SK-N-SH treated with all-trans-retinoic acid at 6 μM for 48 hours (cell line): Measurements from ENCODE around the gene ZC3H10.

Experiments used
- ATAC-seq: fragments of 200-7000 bp; cut with Tn5 transposase; 3 replicates; pipeline ENCODE4 v1.9.1; 2020; ENCODE audit warnings: mild to moderate bottlenecking, moderate library complexity
- ARNTL ChIP-seq: fragments of 450-650 bp; formaldehyde crosslinking; IDR thresholded peaks from 2 replicates; pipeline ENCODE4 v1.5.0; 2020; ENCODE audit warnings: low read depth, mild to moderate bottlenecking, moderate library complexity, borderline replicate concordance
- BACH2 ChIP-seq: fragments of 250-450 bp; sonication (Bioruptor Pico); IDR thresholded peaks from 2 replicates; pipeline ENCODE4 v1.9.0; 2021; ENCODE audit warnings: mild to moderate bottlenecking, borderline replicate concordance
- ESRRG ChIP-seq: fragments of 250-450 bp; sonication (Bioruptor Pico); IDR thresholded peaks from 2 replicates; pipeline ENCODE4 v1.6.1; 2021; ENCODE audit warnings: mild to moderate bottlenecking
- GLIS3 ChIP-seq: fragments of 250-450 bp; sonication (Bioruptor Pico); IDR thresholded peaks from 2 replicates; pipeline ENCODE4 v1.5.0; 2020; ENCODE audit warnings: mild to moderate bottlenecking, moderate library complexity
- ISL1 ChIP-seq: fragments of 250-450 bp; sonication (Bioruptor Pico); IDR thresholded peaks from 2 replicates; pipeline ENCODE4 v2.1.2; 2022; ENCODE audit warnings: mild to moderate bottlenecking, moderate library complexity
- OSR1 ChIP-seq: fragments of 250-450 bp; sonication (Bioruptor Pico); IDR thresholded peaks from 2 replicates; pipeline ENCODE4 v1.8.0; 2022; ENCODE audit warnings: moderate library complexity, mild to moderate bottlenecking, inconsistent platforms
- RARB ChIP-seq: fragments of 250-450 bp; sonication (Bioruptor Pico); IDR thresholded peaks from 2 replicates; pipeline ENCODE4 v1.8.0; 2021; ENCODE audit warnings: mild to moderate bottlenecking, moderate library complexity
- SNAI2 ChIP-seq: fragments of 250-450 bp; sonication (Bioruptor Pico); IDR thresholded peaks from 2 replicates; pipeline ENCODE4 v1.5.0; 2020; ENCODE audit warnings: mild to moderate bottlenecking, moderate library complexity
- TOX ChIP-seq: fragments of 250-450 bp; sonication (Bioruptor Pico); IDR thresholded peaks from 2 replicates; pipeline ENCODE4 v1.8.0; 2021; ENCODE audit warnings: mild to moderate bottlenecking, moderate library complexity, borderline replicate concordance
- ZFP3 ChIP-seq: fragments of 250-450 bp; sonication (Bioruptor Pico); IDR thresholded peaks from 2 replicates; pipeline ENCODE4 v1.5.0; 2020; ENCODE audit warnings: mild to moderate bottlenecking, moderate library complexity
- ZFP30 ChIP-seq: fragments of 450-650 bp; formaldehyde crosslinking; IDR thresholded peaks from 2 replicates; pipeline ENCODE4 v1.5.0; 2022; ENCODE audit warnings: mild to moderate bottlenecking, moderate library complexity
- ZNF565 ChIP-seq: fragments of 450-650 bp; formaldehyde crosslinking; conservative IDR thresholded peaks from 2 replicates; pipeline ENCODE4 v1.5.0; 2020; ENCODE audit warnings: low read depth, mild to moderate bottlenecking, moderate library complexity
- ZNF70 ChIP-seq: fragments of 450-650 bp; formaldehyde crosslinking; IDR thresholded peaks from 2 replicates; pipeline ENCODE4 v1.5.0; 2020; ENCODE audit warnings: mild to moderate bottlenecking, moderate library complexity
- ZNF8 ChIP-seq: fragments of 450-650 bp; formaldehyde crosslinking; IDR thresholded peaks from 2 replicates; pipeline ENCODE4 v1.5.0; 2020; ENCODE audit warnings: mild to moderate bottlenecking, moderate library complexity
- TF ChIP-seq, protein P1 (sequence below): fragments of 250-450 bp; sonication (Bioruptor Pico); IDR thresholded peaks from 2 replicates; pipeline ENCODE4 v1.5.1; 2021; ENCODE audit warnings: mild to moderate bottlenecking, moderate library complexity
- TF ChIP-seq, protein P2 (sequence below): fragments of 250-450 bp; sonication (Bioruptor Pico); IDR thresholded peaks from 2 replicates; pipeline ENCODE4 v1.8.0; 2021; ENCODE audit warnings: low read depth, mild to moderate bottlenecking, moderate library complexity, borderline replicate concordance
- TF ChIP-seq, protein P3 (sequence below): fragments of 250-450 bp; sonication (Bioruptor Pico); IDR thresholded peaks from 2 replicates; pipeline ENCODE4 v1.5.1; 2020; ENCODE audit warnings: low read depth, mild to moderate bottlenecking, moderate library complexity
- TF ChIP-seq, protein P4 (sequence below): fragments of 250-450 bp; sonication (Bioruptor Pico); IDR thresholded peaks from 2 replicates; pipeline ENCODE4 v1.8.0; 2020; ENCODE audit warnings: mild to moderate bottlenecking, moderate library complexity, borderline replicate concordance

Gene ZC3H10

DNA sequence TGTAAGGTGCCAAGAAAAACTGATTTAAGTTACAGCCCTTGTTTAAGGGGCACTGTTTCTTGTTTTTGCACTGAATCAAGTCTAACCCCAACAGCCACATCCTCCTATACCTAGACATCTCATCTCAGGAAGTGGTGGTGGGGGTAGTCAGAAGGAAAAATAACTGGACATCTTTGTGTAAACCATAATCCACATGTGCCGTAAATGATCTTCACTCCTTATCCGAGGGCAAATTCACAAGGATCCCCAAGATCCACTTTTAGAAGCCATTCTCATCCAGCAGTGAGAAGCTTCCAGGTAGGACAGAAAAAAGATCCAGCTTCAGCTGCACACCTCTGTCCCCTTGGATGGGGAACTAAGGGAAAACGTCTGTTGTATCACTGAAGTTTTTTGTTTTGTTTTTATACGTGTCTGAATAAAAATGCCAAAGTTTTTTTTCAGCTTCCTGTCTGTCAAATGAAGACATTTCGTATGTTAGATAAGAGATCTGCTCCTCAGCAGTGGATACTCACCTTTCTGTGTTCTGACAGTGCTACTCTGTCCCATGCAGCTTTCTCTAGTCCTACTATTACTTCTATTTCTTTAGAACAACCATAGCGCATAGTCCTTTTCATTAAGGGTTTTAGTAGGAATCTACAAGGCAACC, 14.9 kb upstream of the ZC3H10 start:
- TF ChIP-seq SNAI2 (CRISPR knock-in tag) (no peak), TOX (CRISPR knock-in tag) (no peak), ZFP3 (CRISPR knock-in tag) (no peak), ZNF70 (CRISPR knock-in tag) (no peak), ARNTL (CRISPR knock-in tag) (no peak), ZNF8 (CRISPR knock-in tag) (no peak), ESRRG (no peak), OSR1 (CRISPR knock-in tag) (no peak), GLIS3 (CRISPR knock-in tag) (no peak), ZNF565 (no peak), ZFP30 (CRISPR knock-in tag) (no peak)
- TF ChIP-seq, protein P1, sequence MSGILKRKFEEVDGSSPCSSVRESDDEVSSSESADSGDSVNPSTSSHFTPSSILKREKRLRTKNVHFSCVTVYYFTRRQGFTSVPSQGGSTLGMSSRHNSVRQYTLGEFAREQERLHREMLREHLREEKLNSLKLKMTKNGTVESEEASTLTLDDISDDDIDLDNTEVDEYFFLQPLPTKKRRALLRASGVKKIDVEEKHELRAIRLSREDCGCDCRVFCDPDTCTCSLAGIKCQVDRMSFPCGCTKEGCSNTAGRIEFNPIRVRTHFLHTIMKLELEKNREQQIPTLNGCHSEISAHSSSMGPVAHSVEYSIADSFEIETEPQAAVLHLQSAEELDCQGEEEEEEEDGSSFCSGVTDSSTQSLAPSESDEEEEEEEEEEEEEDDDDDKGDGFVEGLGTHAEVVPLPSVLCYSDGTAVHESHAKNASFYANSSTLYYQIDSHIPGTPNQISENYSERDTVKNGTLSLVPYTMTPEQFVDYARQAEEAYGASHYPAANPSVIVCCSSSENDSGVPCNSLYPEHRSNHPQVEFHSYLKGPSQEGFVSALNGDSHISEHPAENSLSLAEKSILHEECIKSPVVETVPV (CRISPR knock-in tag), result no peak
- TF ChIP-seq, protein P2, sequence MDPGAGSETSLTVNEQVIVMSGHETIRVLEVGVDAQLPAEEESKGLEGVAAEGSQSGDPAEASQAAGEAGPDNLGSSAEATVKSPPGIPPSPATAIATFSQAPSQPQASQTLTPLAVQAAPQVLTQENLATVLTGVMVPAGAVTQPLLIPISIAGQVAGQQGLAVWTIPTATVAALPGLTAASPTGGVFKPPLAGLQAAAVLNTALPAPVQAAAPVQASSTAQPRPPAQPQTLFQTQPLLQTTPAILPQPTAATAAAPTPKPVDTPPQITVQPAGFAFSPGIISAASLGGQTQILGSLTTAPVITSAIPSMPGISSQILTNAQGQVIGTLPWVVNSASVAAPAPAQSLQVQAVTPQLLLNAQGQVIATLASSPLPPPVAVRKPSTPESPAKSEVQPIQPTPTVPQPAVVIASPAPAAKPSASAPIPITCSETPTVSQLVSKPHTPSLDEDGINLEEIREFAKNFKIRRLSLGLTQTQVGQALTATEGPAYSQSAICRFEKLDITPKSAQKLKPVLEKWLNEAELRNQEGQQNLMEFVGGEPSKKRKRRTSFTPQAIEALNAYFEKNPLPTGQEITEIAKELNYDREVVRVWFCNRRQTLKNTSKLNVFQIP (CRISPR knock-in tag), result no peak
- TF ChIP-seq, protein P3, sequence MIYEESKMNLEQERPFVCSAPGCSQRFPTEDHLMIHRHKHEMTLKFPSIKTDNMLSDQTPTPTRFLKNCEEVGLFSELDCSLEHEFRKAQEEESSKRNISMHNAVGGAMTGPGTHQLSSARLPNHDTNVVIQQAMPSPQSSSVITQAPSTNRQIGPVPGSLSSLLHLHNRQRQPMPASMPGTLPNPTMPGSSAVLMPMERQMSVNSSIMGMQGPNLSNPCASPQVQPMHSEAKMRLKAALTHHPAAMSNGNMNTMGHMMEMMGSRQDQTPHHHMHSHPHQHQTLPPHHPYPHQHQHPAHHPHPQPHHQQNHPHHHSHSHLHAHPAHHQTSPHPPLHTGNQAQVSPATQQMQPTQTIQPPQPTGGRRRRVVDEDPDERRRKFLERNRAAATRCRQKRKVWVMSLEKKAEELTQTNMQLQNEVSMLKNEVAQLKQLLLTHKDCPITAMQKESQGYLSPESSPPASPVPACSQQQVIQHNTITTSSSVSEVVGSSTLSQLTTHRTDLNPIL (CRISPR knock-in tag), result no peak
- TF ChIP-seq, protein P4, sequence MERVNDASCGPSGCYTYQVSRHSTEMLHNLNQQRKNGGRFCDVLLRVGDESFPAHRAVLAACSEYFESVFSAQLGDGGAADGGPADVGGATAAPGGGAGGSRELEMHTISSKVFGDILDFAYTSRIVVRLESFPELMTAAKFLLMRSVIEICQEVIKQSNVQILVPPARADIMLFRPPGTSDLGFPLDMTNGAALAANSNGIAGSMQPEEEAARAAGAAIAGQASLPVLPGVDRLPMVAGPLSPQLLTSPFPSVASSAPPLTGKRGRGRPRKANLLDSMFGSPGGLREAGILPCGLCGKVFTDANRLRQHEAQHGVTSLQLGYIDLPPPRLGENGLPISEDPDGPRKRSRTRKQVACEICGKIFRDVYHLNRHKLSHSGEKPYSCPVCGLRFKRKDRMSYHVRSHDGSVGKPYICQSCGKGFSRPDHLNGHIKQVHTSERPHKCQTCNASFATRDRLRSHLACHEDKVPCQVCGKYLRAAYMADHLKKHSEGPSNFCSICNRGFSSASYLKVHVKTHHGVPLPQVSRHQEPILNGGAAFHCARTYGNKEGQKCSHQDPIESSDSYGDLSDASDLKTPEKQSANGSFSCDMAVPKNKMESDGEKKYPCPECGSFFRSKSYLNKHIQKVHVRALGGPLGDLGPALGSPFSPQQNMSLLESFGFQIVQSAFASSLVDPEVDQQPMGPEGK (CRISPR knock-in tag), result no peak
- no peak for ATAC-seq

DNA sequence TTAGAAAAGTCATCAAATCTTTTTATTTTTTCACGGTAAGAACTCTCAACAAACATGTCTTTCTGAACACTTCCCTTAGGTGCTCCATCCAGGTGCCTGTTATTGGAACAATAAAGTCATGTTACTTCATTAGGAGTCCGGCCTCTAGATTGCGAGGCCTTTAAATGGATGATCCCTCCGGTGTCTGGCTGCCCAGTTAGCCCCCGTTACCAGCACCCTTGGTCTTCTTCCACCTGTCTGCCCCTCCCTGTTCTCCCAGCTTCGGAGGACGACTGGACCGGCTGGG, 14.3 kb upstream of the ZC3H10 start:
- no peak for ATAC-seq

DNA sequence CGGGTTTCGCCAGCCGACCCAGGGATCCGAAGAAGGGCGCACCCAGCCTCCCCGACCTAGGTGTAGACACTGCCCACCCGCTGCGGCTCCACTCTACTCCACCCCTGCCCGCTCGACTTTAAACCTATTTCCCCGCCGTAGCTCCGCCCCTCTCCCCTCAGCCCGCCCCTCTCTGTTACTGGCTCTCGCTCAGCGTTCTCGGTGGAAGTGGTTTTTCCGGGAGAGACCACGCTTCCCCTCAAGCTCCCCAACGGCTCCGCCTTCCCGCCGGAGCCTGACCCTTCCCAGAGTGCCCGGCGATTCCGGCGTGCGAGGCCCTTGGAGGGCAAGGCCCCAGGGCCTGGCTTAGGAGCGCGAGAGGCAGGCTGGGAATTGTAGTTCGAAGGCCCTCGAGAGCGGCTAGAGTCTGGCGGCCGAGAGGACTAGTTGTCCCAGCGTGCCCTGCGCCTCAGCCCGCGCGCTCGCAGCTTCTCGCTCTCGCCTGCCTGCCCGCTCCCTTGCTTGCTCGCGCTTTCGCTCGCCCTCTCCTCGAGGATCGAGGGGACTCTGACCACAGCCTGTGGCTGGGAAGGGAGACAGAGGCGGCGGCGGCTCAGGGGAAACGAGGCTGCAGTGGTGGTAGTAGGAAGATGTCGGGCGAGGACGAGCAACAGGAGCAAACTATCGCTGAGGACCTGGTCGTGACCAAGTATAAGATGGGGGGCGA, 13.8 kb upstream of the ZC3H10 start, which contains the start of gene PA2G4:
PA2G4 (plus strand) TSS at position 451 of the 706 bp plus-strand sequence; CDS start at position 630, 179 bp downstream.
- peak; percentile 99 for ATAC-seq
- no peak for TF ChIP-seq ZNF70 (CRISPR knock-in tag)
- no peak for TF ChIP-seq ISL1 (CRISPR knock-in tag)
- TF ChIP-seq ARNTL (CRISPR knock-in tag), result no peak
- no peak for TF ChIP-seq BACH2 (CRISPR knock-in tag)
- TF ChIP-seq OSR1 (CRISPR knock-in tag), result no peak
- no peak for TF ChIP-seq ZFP30 (CRISPR knock-in tag)
- no peak for TF ChIP-seq SNAI2 (CRISPR knock-in tag)
- no peak for TF ChIP-seq TOX (CRISPR knock-in tag)
- TF ChIP-seq, protein P2 (CRISPR knock-in tag), result no peak
- TF ChIP-seq, protein P1 (CRISPR knock-in tag), result no peak
- TF ChIP-seq, protein P3 (CRISPR knock-in tag), result no peak

More for the DNA sequence above, 14.3 kb upstream of the ZC3H10 start:
- TF ChIP-seq, protein P1 (CRISPR knock-in tag), result 0 out of 2 replicates have a peak, but pooled peaks have one; percentile 40
- TF ChIP-seq RARB (CRISPR knock-in tag), result no peak
